NCI-H2196 (cell line): Measurements from ENCODE around the gene KCNIP2.

Source experiments
- DNase-seq: peaks from one replicate; lab custom pipeline; 2025; ENCODE audit not compliant: unreplicated experiment; lab: John Stamatoyannopoulos, UW

KCNIP2 gene

DNA sequence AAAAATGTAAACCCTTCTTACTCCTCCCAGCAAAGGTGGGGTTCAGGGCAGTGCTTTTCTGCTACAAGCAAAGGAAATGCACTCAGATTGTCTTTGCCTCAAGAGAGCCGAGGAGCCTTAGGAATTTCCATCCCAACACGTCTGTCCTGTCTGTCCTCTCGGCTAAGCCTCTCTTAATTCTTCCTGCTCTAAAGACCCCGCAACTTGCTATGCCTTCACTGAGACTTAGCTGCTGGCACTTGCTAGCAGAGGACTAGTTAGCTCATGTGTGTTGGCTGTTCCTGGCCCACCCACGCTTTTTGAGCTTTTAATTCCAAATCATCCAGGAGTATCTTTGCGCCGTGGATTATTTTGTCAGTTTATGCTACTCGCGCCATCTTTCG lies 59.9 kb downstream of the KCNIP2 start:
- no peak for DNase-seq

DNA sequence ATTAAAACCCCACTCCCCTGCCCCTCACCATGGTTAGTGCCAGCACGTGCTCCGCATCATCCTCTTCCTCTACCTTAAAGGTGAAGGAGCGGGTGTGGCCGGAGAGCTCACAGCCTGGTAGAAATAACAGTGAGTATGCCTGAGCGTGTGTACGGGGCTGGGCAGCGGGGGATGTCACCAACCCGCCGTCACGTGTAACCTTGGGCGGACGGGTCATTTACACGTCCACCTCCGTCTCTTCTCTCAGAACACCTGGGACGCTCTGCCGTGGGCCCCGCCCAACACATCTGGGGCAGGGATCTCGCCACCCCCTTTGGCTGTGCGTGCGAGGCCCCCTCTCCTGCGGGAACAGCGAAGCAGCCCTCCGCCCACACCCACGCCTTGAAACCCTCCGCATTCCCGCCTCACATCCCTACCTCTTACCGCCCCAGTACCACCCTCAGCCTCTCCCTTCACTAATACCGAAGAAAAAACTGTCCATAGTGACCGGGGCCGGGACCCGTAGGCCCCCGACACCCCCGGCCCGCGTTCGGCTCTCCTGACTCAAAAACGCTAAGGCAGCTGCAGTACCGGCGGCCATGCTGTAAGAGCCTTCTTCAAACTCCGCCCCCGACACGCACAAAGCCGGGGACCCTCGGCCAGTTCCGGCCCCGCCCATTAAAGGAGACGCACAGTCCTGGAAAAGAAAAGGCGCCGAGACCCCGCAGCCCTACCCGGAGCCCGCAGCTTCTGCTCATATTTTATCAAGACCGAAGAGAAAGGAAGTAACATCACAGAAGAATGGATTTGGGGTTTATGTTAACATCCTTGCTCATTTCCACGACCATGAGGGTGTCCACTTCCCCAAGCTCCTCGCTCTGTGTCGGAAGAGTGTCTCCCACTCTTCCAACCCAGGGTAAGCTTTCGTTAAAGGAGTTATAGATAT lies 60.5 kb downstream of the KCNIP2 start, which contains the start of gene NPM3:
TSS of gene NPM3 (minus strand) at position 636 of the 925 bp plus-strand sequence. CDS start at position 580, 56 bp downstream.
- DNase-seq = peak; percentile 67

DNA sequence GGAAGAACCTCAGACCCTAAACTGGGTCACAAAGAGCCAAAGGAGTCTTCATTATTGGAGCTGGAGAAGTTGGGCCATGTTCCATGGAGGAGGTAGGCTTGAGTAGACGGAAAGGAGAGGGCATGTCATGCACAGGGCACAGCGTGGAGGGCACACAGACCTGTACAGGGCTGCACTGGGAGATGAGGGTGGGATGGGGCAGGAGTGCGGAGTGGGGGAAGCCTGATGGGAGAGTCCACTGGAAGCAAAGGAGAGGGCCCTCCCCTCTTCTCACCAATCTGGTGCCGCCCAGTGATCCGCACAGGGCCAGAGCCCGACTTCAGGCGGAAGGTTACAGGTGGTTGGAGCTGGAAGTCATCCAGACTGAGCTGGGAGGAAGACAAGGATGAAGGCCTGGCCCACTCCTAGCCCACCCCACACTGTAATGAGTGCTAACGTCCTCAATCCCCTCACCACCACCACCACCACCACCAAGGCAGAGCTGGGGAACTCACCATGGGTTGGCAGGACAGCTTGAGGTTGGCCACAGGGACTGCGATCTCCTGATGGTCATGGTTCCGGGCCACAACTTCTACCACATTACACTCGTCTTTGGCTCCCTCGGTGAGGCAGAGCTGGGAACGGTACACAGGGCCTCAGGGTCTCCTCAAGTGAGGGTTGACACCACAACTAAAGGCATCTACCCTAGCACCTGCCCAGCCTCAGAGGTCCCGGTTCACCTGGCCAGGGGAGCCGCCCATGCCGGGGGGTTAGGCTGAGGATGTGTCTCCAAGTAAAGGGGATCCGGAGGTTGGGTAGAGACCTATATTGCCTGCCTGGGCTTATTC lies 61.4 kb downstream of the KCNIP2 start:
- no peak for DNase-seq

DNA sequence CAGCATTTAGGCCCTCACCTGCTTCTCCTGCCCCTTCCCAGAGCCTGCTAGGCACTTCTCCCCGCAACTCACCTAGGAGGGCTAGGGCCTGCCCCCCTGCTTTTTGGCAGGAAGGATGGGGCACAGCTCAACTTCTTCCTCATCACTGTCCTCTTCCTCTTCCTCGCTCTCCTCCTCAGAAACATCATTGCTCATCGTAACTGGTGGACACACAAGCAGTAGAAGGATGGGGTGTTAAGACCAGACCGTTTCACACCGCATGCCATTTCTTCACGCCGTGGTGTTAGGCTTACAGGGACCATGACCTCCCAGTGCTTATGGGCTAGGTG lies 62.0 kb downstream of the KCNIP2 start:
- DNase-seq = no peak

DNA sequence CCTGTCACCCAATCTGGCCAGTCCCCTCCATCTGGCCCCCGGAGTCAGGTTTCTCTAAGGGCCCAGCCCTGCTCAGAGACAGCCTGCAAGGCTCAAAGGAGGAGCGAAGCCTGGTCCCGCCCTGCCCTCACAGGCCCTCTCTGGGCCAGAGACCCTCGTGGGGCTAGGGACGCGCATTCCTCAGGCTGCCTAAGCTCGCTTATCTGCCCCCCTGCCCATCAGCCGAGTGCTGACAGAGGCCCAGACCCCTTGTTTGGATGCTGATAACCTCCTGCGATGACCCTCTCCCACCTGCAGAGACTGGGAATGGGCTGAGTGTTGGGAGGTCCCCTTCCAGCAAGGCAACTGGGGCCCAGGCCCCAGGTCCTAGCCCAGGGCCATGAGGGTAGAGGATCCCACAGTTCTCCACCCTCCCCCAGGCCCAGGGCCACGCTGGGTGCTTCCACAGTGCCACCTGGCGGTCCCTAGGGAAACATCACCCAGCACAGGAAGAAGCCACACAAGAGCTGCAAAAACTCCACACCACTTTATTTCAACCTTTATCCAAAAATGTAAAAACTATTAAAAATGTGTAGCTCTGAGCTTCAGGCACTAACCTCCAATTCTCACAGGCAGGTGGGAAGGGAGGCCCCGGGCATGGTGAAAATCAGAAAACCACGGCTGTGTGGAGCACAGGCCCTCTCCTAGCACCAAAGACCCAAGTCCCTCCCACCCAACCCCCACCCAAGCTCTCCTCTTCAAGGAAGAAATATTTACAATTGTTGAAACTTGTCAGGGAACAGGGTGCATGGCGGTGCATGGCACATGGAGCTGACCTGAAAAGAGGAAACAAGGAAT lies 62.6 kb downstream of the KCNIP2 start:
- peak; percentile 39 for DNase-seq

DNA sequence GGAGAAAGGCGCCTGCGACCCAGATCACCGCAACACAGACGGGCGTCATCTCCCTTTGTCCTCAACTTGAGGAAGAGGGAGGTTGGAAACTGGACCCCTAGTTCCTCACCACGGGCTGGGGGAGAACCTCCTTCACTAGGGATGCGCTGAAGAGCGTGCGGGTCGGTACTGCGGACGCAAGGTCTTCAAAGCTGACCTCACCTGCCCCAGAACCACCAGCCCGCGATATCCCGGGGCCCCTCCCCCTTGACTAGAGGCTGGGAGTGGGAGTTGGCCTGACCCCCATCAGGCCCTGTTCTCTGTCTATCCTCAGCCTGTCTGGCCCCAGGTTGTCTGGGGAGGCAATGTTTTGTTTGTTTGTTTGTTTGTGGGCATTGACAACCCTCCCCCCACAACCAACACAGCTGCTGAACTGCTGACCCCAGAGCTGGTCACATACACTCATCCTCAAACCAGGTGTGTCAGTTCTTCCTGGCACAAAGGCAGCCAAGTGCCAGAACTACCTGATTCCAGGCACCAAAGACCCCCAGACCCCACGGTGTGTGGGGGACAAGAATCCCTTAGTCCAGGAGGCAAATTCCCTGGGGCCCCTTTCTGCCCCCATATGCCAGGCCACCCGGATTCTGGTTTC lies 63.3 kb downstream of the KCNIP2 start:
- DNase-seq = no peak

DNA sequence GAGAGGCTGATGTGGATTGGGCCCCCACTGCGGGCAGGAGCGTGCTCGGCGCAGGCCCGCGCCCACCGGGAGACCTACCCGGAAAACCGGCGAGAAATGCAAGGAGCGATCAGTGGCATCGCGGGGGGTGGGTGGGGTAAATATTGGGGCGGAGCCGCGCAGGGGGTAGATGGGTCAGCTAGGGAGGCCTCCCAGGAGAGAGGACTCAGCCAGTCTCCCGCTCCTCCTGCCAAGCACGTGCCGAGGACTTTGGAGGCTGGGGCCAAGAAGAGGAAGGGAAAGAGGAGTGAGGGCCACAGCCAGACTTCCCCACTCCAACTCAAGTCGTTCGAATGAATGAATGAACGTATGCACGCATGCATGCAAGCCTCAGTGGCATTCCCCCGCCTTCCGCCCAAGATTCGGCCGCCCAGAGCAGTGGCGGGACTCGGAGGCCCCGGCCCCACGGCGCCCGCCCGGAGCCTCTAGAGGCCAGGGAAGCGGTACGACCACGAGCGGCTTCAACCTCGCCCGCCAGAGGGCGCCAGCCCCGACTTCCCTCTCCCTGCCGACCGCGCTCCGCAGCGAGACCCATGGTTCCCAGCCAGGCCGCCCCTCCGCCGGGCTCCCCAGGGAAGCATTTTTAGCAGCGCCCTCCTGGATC lies 63.9 kb downstream of the KCNIP2 start:
- no peak for DNase-seq

DNA sequence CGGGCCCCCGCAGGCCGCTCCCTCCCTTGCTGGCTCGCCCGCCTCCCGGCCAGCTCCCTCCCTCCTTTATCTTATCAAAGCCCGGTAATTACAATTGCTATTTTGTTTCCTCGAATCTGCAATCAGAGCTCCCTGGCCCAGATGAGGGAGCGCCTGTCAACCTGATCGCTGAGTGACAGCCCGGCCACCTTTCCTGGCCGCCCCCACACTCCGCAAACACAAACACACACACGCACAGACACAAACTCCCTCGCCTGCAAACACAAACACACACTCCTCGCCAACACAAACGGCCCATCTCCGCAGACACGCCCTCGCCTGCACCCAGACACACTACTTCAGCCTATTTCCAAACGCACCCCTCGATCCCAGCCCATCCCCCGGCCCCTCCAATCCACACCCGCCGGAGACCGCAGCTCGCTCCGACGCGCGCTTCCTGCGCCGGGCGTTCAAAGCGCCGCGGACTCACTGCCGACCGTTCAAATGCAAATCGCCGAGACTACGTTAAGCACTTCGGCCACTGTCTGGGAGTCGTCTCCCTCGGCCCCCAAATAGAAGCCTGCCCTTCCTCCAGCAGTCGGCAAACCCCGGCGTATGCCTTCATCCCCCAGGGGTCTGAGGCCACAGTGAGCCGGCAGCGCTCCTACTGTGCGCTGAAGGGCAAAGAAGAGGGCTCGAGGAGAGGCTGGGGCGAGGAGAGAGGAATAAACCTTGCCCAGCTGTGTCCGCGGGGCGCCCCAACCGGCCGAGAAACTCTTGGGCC lies 64.6 kb downstream of the KCNIP2 start:
- DNase-seq = no peak

DNA sequence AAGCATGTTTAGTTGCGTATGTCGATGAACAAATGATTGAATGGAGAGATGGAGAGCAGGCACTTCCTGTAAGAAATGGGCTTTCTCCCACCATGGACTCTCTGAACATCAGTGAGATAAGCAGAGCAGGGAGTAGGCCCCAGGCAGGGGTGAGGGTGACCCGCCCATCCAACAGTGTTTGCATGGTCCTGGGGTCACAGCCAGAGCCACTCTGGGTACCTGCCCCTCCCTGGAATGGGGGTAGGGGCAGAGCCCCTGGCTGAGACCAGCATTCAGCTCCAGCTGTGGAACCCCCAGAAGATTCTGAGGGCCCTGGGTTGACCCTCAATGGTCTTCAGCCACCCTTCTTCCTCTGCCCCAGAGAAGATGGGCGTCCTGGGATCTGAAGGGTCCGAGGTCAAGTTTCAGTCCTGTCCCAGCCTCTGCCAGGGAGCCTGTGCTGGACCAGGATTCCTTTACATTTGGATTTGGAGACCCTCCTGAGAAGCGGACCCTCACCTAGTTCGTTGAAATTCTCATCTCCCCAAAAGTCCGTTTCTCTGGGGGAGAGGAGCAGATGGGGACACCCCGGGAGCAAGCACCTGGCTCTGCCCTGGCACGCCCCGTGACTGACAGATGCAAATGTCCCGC lies 65.3 kb downstream of the KCNIP2 start:
- no peak for DNase-seq

DNA sequence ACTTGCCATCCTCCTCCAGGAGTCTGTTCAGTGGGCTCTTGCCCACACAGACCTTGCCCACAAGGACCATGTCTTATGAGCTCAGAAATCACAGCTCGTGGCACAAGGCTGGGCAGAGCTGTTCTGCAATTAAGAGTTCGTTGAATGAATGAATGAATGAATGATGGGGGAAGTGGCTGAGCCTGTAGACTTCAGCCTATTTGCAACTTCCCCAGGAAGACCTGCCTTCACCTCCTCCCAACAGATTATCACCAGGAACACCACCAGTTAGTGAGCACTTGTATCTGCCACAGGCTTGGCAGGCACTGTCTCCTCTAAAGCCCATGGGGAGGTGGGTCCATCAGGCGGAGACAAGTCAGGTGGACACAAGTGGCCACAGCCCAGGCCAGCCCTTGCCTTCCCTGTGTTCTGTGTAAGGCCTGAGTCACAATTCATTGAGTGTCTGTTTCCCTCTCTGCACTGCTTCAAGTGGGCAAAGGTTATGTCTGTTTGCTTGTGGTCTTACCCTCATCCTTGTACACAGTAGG lies 65.9 kb downstream of the KCNIP2 start:
- no peak for DNase-seq

DNA sequence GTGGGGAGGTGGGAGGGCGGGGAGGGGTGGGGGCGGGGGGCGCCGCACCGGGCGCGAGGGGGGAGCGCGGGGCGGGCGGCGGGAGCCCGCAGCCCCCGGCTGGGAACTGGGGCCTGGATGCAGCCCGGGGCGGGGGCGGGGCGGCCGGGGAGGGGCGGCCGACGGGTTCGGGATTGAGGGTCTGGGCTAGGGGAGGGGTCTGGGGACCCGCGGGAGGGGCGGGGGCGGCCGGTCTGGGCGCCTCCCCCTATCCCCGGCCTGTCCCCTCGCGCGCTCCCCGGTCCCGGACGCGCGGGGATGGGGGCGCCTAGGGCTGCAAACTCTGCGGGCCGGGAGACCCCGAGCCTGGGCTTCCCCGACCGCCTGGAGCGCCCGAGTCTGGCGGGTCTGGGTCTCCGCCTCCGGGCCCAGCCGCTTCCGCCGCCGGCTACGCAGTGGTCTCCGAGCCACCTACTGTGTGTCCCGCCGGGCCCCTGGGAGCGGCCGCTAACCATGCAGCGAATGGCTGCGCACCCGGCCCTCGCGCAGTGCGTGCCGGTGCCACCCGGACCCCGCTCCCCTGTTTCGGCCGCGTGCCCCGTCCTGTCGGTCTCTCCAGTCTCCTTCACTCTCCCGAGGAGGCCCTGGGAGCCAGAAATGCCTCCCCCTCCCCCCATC lies 67.3 kb downstream of the KCNIP2 start:
- no peak for DNase-seq
